HUES64 (cell line): Measurements from ENCODE around the gene TTC22.

Source experiments
- H3K27ac ChIP-seq: 2 replicates; pipeline ENCODE4 v1.7.0; 2013; ENCODE audit warnings: low read depth, low read length, inconsistent platforms
- H3K27me3 ChIP-seq: 2 replicates; pipeline ENCODE4 v1.6.1; 2013; ENCODE audit warnings: mild to moderate bottlenecking, low read length; ENCODE audit not compliant: insufficient read depth
- H3K36me3 ChIP-seq: 2 replicates; pipeline ENCODE4 v1.6.1; 2013; ENCODE audit warnings: mild to moderate bottlenecking, low read length; ENCODE audit not compliant: insufficient read depth
- H3K4me1 ChIP-seq: 2 replicates; pipeline ENCODE4 v1.6.1; 2013; ENCODE audit warnings: mild to moderate bottlenecking, low read length, moderate library complexity; ENCODE audit not compliant: insufficient read depth
- H3K4me3 ChIP-seq: 2 replicates; pipeline ENCODE4 v1.5.1; 2013; ENCODE audit warnings: mild to moderate bottlenecking, low read length, moderate library complexity
- H3K9ac ChIP-seq: 2 replicates; pipeline ENCODE4 v1.6.1; 2013; ENCODE audit warnings: mild to moderate bottlenecking, low read depth, low read length
- H3K9me3 ChIP-seq: 2 replicates; pipeline ENCODE4 v1.6.1; 2013; ENCODE audit warnings: low read depth, low read length; ENCODE audit not compliant: insufficient read depth
- WGBS: fragments of 150-250, 120-280 bp; methylation state at CpG from one replicate; pipeline ENCODE4 v1.1.7; 2013; ENCODE audit warnings: missing lambda C conversion rate; 5-methylcytosine and 5-hydroxymethylcytosine counted together

The TTC22 gene

DNA sequence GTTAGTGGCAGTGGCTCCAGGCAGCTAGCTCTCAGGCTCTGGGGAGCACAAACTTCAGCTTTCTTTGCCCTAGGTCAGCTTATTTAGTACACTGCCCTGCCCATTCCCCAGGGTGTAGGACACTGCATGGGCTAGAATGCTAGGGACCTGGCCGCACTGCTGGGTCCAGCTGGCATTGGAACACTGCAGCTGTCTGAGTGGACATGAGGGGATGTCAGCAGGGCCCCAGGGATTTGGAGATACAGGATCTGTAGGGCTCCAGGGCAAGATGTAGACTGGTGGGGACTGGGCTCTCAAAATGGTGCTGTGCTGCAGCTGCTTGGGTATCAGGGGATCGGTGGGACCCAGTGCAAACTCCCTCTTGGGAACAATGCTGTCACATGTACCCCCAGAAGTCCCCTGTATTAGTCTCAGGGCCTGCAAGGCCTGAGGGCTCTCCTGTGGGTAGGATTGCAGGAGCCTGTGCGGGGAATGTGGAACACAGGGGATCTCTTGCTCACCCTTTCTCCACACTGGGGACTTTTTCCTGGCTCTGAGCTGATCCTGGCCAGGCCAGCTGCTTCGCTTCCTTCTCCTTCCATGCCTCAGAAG, 25.2 kb upstream of the TTC22 start:
- WGBS: 93% methylated on average over 4 of the region's 4 CpGs

DNA sequence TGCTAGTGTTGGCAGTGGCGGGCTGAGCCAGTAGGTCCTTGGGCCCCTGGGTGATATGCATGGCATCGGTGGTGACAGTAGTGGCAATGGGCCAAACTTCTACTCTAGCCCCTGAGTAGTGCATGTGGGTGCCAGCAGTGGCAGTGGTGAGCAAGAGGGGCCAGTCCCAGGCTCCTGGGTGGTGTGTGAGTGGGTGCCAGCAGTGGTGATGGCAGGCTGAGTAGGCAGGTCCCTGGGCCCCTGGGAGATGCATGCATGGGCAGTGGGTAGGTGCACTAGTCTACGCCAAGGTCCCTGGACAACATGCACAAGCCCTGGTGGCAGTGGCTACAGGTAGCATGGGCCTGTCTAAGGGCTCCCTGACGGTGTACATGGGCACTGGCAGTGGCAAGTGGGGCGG, 24.6 kb upstream of the TTC22 start:
- Histone ChIP-seq H3K4me1 (no peaks in the 10 kb centered on the region), H3K27me3 (no peaks in the 10 kb centered on the region), H3K36me3 (no peaks in the 10 kb centered on the region), H3K4me3 (no peak overlapping the region), H3K9me3 (peaks cover 4% of the 10 kb centered on the region; the same call in 1 of the 2 replicates), H3K9ac (no peak overlapping the region), H3K27ac (no peak overlapping the region)
- 93% methylated on average over 5 of the region's 5 CpGs for WGBS

More for the DNA sequence above, 25.2 kb upstream of the TTC22 start:
- Histone ChIP-seq H3K4me3 (no peak overlapping the region), H3K4me1 (no peaks in the 10 kb centered on the region), H3K36me3 (no peaks in the 10 kb centered on the region), H3K27ac (no peak overlapping the region), H3K9me3 (peaks cover 4% of the 10 kb centered on the region; the same call in 1 of the 2 replicates), H3K9ac (no peak overlapping the region), H3K27me3 (no peaks in the 10 kb centered on the region)

DNA sequence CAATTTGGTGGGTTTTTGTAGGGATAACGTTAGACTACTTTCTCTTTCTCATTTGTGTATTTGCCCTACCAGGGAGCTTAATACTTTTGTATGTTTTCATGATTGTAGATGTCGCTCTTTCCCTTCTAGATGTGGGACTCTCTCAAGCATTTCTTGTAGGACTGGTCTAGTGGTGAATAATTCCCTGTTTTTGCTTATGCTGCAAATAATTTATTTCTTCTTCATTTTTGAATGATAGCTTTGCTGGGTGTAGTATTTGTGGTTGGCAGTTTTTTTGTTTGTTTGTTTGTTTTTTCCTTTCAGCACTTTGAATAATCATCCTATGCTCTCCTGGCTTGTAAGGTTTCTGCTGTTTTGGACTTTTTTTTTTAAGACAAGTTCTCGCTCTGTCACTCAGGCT, 22.5 kb upstream of the TTC22 start:
- Histone ChIP-seq H3K27ac (no peak overlapping the region), H3K36me3 (no peaks in the 10 kb centered on the region), H3K4me3 (no peak overlapping the region), H3K9me3 (peaks cover 4% of the 10 kb centered on the region; the same call in 1 of the 2 replicates), H3K4me1 (no peaks in the 10 kb centered on the region), H3K27me3 (no peaks in the 10 kb centered on the region), H3K9ac (no peak overlapping the region)
- WGBS: 91% methylated on average over 2 of the region's 3 CpGs

DNA sequence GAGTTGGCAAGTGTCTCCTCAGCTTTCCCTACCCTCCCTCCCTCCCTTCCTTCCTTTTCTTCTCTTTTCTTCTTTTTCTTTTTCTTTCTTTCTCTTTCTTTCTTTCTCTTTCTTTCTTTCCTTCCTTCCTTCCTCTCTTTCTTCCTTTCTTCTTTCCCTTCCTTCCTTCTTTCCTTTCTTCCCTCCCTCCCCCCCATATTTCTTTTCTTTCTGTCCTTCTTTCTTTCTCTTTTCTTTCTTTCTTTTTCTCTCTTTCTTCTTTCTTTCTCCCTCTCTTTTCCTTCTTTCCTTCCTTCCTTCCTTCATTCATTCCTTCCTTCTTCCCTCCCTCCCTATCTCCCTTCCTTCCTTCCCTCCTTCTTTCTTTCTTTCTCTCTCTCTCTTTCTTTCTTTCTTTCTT, 18.6 kb upstream of the TTC22 start:
- Histone ChIP-seq H3K9me3 (no peaks in the 10 kb centered on the region), H3K4me3 (no peak overlapping the region), H3K9ac (no peak overlapping the region), H3K4me1 (no peaks in the 10 kb centered on the region), H3K27ac (no peak overlapping the region), H3K36me3 (no peaks in the 10 kb centered on the region), H3K27me3 (no peaks in the 10 kb centered on the region)

DNA sequence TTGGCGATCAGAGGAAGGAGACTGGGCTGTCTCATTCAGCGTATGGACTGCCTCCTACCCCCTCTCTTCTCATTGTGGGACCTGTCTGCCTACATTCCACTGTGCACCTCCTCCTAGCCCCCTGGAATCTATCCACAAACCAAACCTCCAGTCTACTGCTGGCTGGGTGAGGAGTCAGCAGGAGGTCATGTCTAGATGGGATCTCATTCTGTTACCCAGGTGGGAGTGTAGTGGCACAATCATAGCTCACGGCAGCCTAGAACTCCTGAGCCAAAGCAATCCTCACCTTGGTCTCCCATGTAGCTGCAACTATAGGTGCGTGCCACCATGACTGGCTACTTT, 18.0 kb upstream of the TTC22 start:
- 94% methylated on average over 4 of the region's 4 CpGs for WGBS
- Histone ChIP-seq H3K9ac (no peak overlapping the region), H3K4me1 (peaks cover 4% of the 10 kb centered on the region), H3K27ac (no peak overlapping the region), H3K9me3 (no peaks in the 10 kb centered on the region), H3K4me3 (no peak overlapping the region), H3K36me3 (no peaks in the 10 kb centered on the region), H3K27me3 (no peaks in the 10 kb centered on the region)

DNA sequence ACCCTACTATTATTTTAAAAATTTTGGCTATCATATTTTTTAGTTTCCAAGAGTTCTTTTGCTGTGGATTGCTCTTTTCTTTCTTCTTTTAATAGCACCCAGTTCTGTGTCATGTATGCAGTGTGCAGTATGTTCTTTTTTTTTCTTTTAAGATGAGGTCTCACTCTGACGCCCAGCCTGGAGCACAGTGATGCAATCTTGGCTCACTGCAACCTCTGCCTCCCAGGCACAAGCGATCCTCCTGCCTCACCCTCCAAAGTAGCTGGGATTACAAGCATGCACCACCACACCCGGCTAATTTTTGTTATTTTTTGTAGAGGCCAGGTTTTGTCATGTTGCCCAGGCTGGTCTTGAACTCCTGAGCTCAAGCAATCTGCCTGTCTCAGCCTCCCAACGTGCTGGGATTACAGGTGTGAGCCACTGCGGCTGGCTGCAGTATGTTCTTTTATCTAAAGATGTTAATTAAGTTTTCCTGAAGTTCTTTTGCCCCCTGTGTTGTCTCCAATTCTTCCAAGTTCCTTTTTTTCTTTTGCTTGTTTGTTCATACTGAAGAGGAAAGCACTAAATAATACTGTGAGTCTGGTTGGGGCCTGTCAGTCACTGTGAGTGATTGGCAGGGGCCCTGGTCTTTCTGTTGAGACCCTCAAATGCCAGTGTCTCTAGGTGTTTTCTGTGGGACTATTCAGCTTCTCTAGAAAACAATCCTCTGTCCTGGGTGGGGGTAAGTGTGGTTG, 17.5 kb upstream of the TTC22 start:
- no peaks in the 10 kb centered on the region for H3K9me3 ChIP-seq
- H3K4me1 ChIP-seq: peaks cover 9% of the 10 kb centered on the region
- H3K4me3 ChIP-seq: no peak overlapping the region
- 90% methylated on average over 5 of the region's 5 CpGs for WGBS
- no peaks in the 10 kb centered on the region for H3K36me3 ChIP-seq
- no peak overlapping the region for H3K27ac ChIP-seq
- no peaks in the 10 kb centered on the region for H3K27me3 ChIP-seq
- H3K9ac ChIP-seq: no peak overlapping the region

DNA sequence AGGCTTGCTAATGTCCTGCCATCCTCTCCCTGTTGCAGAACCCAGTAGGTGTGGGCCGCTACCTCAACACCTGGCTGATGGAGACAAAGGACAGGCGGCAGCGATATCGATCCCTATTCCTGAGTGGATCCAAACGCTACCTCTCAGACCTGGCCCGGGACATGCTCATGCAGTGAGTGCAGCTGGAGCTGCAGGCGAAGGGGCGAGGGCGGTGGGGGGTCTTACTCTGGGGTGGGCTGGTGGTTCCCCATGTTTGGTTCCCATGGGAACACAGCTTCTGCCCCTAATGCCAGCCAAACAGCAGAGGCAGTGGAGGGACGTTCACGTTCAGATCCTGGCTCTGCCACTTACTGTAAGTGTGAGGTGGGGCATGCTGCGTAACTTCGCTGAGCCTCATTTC, 15.8 kb upstream of the TTC22 start:
- no peaks in the 10 kb centered on the region for H3K27me3 ChIP-seq
- no peak overlapping the region for H3K27ac ChIP-seq
- 95% methylated on average over 13 of the region's 13 CpGs for WGBS
- no peak overlapping the region for H3K4me3 ChIP-seq
- no peaks in the 10 kb centered on the region for H3K36me3 ChIP-seq
- H3K9me3 ChIP-seq: no peaks in the 10 kb centered on the region
- no peak overlapping the region for H3K9ac ChIP-seq
- H3K4me1 ChIP-seq: peaks cover 21% of the 10 kb centered on the region

DNA sequence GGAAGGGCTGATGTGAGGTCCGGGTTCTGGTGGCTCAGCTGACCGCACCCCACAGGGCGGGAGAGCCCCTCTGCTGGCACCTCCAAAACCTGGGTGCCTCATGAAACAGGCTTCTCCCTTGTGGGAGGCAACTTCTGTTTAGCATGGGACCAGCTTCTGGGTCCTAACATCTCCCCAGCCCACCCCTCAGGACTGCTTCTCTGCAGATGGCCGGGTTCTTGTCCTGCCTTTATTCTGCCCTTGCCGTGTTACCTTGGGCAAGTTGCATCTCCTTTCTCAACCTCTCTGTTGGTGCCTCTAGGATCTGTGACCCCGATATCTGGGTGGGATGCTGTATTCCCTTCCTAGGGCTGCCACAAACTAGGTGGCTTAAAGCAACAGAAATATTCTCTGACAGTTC, 15.0 kb upstream of the TTC22 start:
- Histone ChIP-seq H3K9me3 (no peaks in the 10 kb centered on the region), H3K27ac (no peak overlapping the region), H3K4me1 (peaks cover 21% of the 10 kb centered on the region), H3K27me3 (no peaks in the 10 kb centered on the region), H3K4me3 (no peak overlapping the region), H3K36me3 (no peaks in the 10 kb centered on the region), H3K9ac (no peak overlapping the region)
- 92% methylated on average over 6 of the region's 6 CpGs for WGBS

DNA sequence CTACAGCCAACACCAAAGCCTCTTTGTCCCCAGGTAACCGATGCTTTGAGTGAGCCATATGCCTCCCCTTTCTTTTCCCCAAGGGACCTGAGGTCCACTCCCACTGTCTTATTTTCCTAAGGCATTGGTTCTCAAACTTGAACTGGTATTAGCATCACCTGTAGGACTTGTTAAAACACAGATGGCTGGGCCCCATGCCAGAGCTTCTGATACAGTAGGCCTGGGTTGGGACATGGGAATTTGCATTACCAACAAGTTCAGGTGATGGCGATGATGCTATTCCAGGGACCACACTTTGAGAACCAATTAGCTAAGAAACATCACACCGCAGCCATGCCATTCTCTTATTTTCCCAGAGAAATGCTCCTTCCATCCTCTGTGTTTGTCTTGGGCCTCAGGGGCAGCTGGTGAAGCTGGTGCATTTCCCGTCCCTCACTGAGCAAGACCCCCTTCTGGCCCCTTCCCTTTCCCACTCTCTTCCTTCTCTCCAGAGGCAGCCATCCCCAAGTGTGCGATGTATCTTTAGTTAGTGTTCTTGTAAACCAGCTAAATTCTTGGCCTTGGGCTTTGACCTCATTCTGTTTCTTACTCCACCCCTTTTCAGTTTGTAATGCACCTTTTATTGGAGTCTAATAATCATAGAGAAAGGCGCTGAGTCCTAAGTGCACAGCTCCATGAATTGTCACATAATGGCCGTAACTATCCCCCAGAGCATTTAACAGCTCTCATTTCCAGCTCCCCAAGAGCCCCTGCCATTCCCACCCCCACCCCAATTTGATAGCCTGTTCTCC, 14.2 kb upstream of the TTC22 start:
- H3K9ac ChIP-seq: no peak overlapping the region
- 94% methylated on average over 7 of the region's 7 CpGs for WGBS
- no peaks in the 10 kb centered on the region for H3K27me3 ChIP-seq
- no peak overlapping the region for H3K27ac ChIP-seq
- H3K9me3 ChIP-seq: no peaks in the 10 kb centered on the region
- H3K4me3 ChIP-seq: no peak overlapping the region
- H3K36me3 ChIP-seq: no peaks in the 10 kb centered on the region
- peaks cover 21% of the 10 kb centered on the region for H3K4me1 ChIP-seq

DNA sequence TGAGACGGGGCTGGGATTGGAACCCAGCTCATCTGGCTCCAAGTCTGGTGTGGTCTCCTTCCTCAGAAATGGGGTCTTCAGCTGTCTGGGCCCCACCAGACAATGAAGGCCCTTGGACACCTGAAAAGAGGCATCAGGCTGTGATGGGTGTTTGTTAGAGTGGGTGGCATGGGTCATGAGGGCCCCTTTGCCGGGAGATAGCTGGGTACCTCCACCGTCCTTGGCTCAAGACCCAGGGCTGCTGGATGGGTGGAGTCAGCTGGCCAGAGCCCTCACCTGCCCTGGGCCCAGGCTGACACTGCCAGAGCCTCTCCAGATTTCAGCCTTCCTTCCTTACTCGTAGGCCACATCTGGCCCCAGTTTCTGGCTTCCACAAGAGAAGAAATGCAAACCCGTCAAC, 13.4 kb upstream of the TTC22 start:
- no peaks in the 10 kb centered on the region for H3K27me3 ChIP-seq
- H3K9me3 ChIP-seq: no peaks in the 10 kb centered on the region
- WGBS: 86% methylated on average over 5 of the region's 5 CpGs
- no peak overlapping the region for H3K4me3 ChIP-seq
- H3K36me3 ChIP-seq: no peaks in the 10 kb centered on the region
- peaks cover 21% of the 10 kb centered on the region for H3K4me1 ChIP-seq
- H3K9ac ChIP-seq: no peak overlapping the region
- H3K27ac ChIP-seq: no peak overlapping the region

DNA sequence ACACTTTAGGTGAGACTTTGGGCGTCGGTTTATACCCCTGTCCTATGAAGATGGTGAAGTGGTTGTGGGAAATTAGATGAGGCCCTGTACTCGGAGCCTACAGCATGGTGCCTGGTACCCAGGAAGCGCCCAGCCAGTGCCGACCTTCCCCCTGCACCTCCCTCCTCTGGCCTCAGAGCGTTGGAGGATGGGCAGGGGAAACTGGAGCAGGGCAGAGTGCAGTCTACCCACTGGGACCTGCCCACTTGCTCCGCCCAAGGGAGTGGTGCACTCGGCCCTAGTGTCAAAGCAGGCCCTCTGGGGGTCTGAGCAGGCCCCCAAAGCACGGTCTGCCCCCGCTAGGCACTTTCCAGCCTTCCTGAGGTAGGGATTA, 13.0 kb upstream of the TTC22 start:
- Histone ChIP-seq H3K9me3 (no peaks in the 10 kb centered on the region), H3K4me1 (peaks cover 21% of the 10 kb centered on the region), H3K36me3 (no peaks in the 10 kb centered on the region), H3K27me3 (no peaks in the 10 kb centered on the region), H3K27ac (peak overlapping the region; percentile 87), H3K4me3 (peak overlapping the region; percentile 25; the same call in 1 of the 2 replicates), H3K9ac (0 out of 2 replicates have a peak overlapping the region, but pooled peaks have one; percentile 17)
- WGBS: 56% methylated on average over 10 of the region's 10 CpGs
